Retinal pigment epithelial cell (primary cell): Measurements from ENCODE around the gene PTPN2.
"Not testable (repeated sequence)": the region's sequence is repeated elsewhere in the genome, so short reads cannot be mapped to it uniquely, and the experiment has no call there.

Experiments used
- DNase-seq: peaks from one replicate; pipeline ENCODE4 v3.0.0-alpha.2; 2010; ENCODE audit warnings: low read depth
- H3K4me3 ChIP-seq: 2 replicates; pipeline ENCODE4 v1.5.1; 2011; ENCODE audit warnings: mild to moderate bottlenecking, low read length, control low read depth, moderate library complexity
- CTCF ChIP-seq: conservative IDR thresholded peaks from 2 replicates; pipeline ENCODE4 v1.5.1; 2011; ENCODE audit warnings: low read depth, low read length, control low read depth, inconsistent platforms

PTPN2 gene

GRCh38 chr18:12907258-12907925, 23.4 kb upstream of the PTPN2 start:
- no peak for TF ChIP-seq CTCF
- no peak for DNase-seq
- no peak overlapping the region for H3K4me3 ChIP-seq

GRCh38 chr18:12906773-12907172, 22.7 kb upstream of the PTPN2 start:
- no peak for DNase-seq
- H3K4me3 ChIP-seq = no peak overlapping the region
- TF ChIP-seq CTCF = no peak

GRCh38 chr18:12906119-12906518, 22.1 kb upstream of the PTPN2 start:
- TF ChIP-seq CTCF = no peak
- no peak for DNase-seq

GRCh38 chr18:12904012-12904516, 20.0 kb upstream of the PTPN2 start:
- no peak overlapping the region for H3K4me3 ChIP-seq
- no peak for DNase-seq
- no peak for TF ChIP-seq CTCF

More at GRCh38 chr18:12906119-12906518, 22.1 kb upstream of the PTPN2 start:
- H3K4me3 ChIP-seq = no peak overlapping the region

- not testable (repeated sequence) for H3K4me3 ChIP-seq, DNase-seq
These were observed 17.2 kb upstream of the PTPN2 start for GRCh38 chr18:12901208-12901607.

GRCh38 chr18:12896784-12897333, 12.8 kb upstream of the PTPN2 start:
- H3K4me3 ChIP-seq, DNase-seq: not testable (repeated sequence)

GRCh38 chr18:12895626-12896025, 11.6 kb upstream of the PTPN2 start:
- H3K4me3 ChIP-seq = no peak overlapping the region
- no peak for DNase-seq
- no peak for TF ChIP-seq CTCF

- DNase-seq = no peak
- TF ChIP-seq CTCF = no peak
- no peak overlapping the region for H3K4me3 ChIP-seq
These were observed 11.0 kb upstream of the PTPN2 start for GRCh38 chr18:12895014-12895413.
